Mesenchymal stem cell (in vitro differentiated cells and primary cell): Measurements from ENCODE around the gene BCL2A1.

ENCODE experiments used
- DNase-seq: peaks from one replicate; pipeline ENCODE4 v3.0.0-alpha.2; 2013
- H2AFZ ChIP-seq: one replicate; pipeline ENCODE4 v1.6.1; 2013; ENCODE audit warnings: low read depth, mild to moderate bottlenecking, control low read depth, inconsistent platforms, low read length, moderate library complexity
- H2AK5ac ChIP-seq: 2 replicates; pipeline ENCODE4 v1.6.1; 2013; ENCODE audit warnings: low read length, moderate library complexity, mild to moderate bottlenecking, inconsistent platforms; ENCODE audit not compliant: severe bottlenecking
- H2BK120ac ChIP-seq: one replicate; pipeline ENCODE4 v1.6.1; 2013; ENCODE audit warnings: low read depth, mild to moderate bottlenecking, inconsistent platforms, low read length, moderate library complexity
- H2BK12ac ChIP-seq, 2 experiments: one replicate each; pipeline ENCODE4 v1.6.1; 2013; ENCODE audit warnings: inconsistent platforms in 2 of 2, low read length in 2 of 2, mild to moderate bottlenecking in 2 of 2, moderate library complexity in 2 of 2, control low read depth in 1 of 2
- H2BK15ac ChIP-seq: one replicate; pipeline ENCODE4 v1.6.1; 2013; ENCODE audit warnings: mild to moderate bottlenecking, low read depth, inconsistent platforms; ENCODE audit not compliant: poor library complexity, severe bottlenecking
- H2BK5ac ChIP-seq: 2 replicates; pipeline ENCODE4 v1.6.1; 2013; ENCODE audit warnings: low read depth, mild to moderate bottlenecking, low read length, control low read depth, inconsistent platforms; ENCODE audit not compliant: poor library complexity, severe bottlenecking
- H3K14ac ChIP-seq, 2 experiments: one replicate each; pipeline ENCODE4 v1.6.1; 2013; ENCODE audit warnings: inconsistent platforms in 2 of 2, low read length in 2 of 2, control low read depth in 1 of 2, mild to moderate bottlenecking in 1 of 2, moderate library complexity in 1 of 2
- H3K18ac ChIP-seq, 2 experiments: one replicate each; pipeline ENCODE4 v1.6.1; 2013; ENCODE audit warnings: inconsistent platforms in 2 of 2, low read length in 2 of 2, control low read depth in 1 of 2, low read depth in 1 of 2, mild to moderate bottlenecking in 1 of 2
- H3K23ac ChIP-seq, 2 experiments: one replicate each; pipeline ENCODE4 v1.6.1; 2013; ENCODE audit warnings: inconsistent platforms in 2 of 2, low read length in 2 of 2, mild to moderate bottlenecking in 2 of 2, moderate library complexity in 2 of 2, control low read depth in 1 of 2
- H3K27ac ChIP-seq: 2 replicates; pipeline ENCODE4 v1.5.1; 2013; ENCODE audit warnings: mild to moderate bottlenecking, moderate library complexity, low read length, control low read depth, inconsistent platforms; ENCODE audit not compliant: poor library complexity, severe bottlenecking
- H3K27me3 ChIP-seq, 2 experiments: 2 replicates each; pipeline versions ENCODE4 v1.6.1 to v1.7.0; 2013; ENCODE audit warnings: low read length in 2 of 2, mild to moderate bottlenecking in 2 of 2, moderate library complexity in 2 of 2, control low read depth in 1 of 2, inconsistent platforms in 1 of 2; ENCODE audit not compliant: control insufficient read depth in 1 of 2, insufficient read depth in 1 of 2
- H3K36me3 ChIP-seq, 2 experiments: 2 replicates each; pipeline versions ENCODE4 v1.6.1 to v1.7.0; 2013; ENCODE audit warnings: low read length in 2 of 2, control low read depth in 1 of 2, inconsistent platforms in 1 of 2, low read depth in 1 of 2, mild to moderate bottlenecking in 1 of 2; ENCODE audit not compliant: insufficient read depth in 2 of 2, control insufficient read depth in 1 of 2
- H3K4ac ChIP-seq, 2 experiments: one replicate each; pipeline ENCODE4 v1.6.1; 2013; ENCODE audit warnings: inconsistent platforms in 2 of 2, low read length in 2 of 2, mild to moderate bottlenecking in 2 of 2, moderate library complexity in 2 of 2, control low read depth in 1 of 2, low read depth in 1 of 2
- H3K4me1 ChIP-seq: 2 replicates; pipeline ENCODE4 v1.6.1; 2013; ENCODE audit warnings: low read depth, low read length, control low read depth; ENCODE audit not compliant: control insufficient read depth, insufficient read depth
- H3K4me2 ChIP-seq: 2 replicates; pipeline ENCODE4 v1.6.1; 2013; ENCODE audit warnings: low read length, mild to moderate bottlenecking, inconsistent platforms; ENCODE audit not compliant: poor library complexity, severe bottlenecking
- H3K4me3 ChIP-seq, 2 experiments: 2 replicates each; pipeline versions ENCODE4 v1.5.1 to v1.7.0; 2013; ENCODE audit warnings: low read length in 2 of 2, mild to moderate bottlenecking in 2 of 2, control low read depth in 1 of 2, low read depth in 1 of 2; ENCODE audit not compliant: insufficient read depth in 1 of 2
- H3K79me1 ChIP-seq: replicated peaks from 2 replicates; pipeline ENCODE4 v1.6.1; 2013; ENCODE audit warnings: mild to moderate bottlenecking, control low read depth, low read length, inconsistent platforms; ENCODE audit not compliant: poor library complexity, severe bottlenecking
- H3K9ac ChIP-seq: 2 replicates; pipeline ENCODE4 v1.7.0; 2013; ENCODE audit warnings: mild to moderate bottlenecking, low read length, moderate library complexity
- H3K9me3 ChIP-seq: 2 replicates; pipeline ENCODE4 v1.7.0; 2013; ENCODE audit warnings: mild to moderate bottlenecking, low read length; ENCODE audit not compliant: control insufficient read depth
- H4K8ac ChIP-seq: one replicate; pipeline ENCODE4 v1.6.1; 2013; ENCODE audit warnings: inconsistent platforms, mild to moderate bottlenecking, low read length, moderate library complexity
- H4K91ac ChIP-seq: one replicate; pipeline ENCODE4 v1.6.1; 2013; ENCODE audit warnings: mild to moderate bottlenecking, low read length, inconsistent platforms
- WGBS: methylation state at CpG from one replicate; pipeline ENCODE4 v1.1.7; 2013; ENCODE audit warnings: mixed read lengths; 5-methylcytosine and 5-hydroxymethylcytosine counted together

BCL2A1 gene

DNA sequence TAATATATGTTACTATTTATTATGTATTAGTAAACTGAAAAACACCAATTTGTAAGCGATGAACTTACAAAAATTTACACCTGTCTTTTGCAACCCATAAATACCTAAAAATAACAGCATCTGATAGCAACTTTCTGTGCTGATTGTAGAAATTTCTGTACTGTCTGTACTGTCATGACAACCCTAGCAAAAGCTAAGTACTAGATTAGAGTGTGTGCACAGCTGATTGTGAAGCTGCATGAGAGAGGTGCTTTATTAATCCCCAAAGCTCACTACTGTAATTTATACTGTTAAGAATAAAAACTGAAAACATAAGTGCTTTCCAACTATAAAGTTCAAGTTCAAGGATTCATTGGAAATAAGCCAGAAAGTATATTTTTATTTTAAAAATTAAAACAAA, 815 bp downstream of the BCL2A1 start:
- Histone ChIP-seq H3K4me3 (peak overlapping the region in 1 of 2 experiments; percentile 77), H3K27ac (no peak overlapping the region), H2AK5ac (no peak overlapping the region), H3K27me3 (no peaks in the 10 kb centered on the region), H4K91ac (no peak overlapping the region), H3K9ac (peak overlapping the region; percentile 69), H2BK120ac (no peak overlapping the region), H3K4me1 (no peaks in the 10 kb centered on the region), H2BK15ac (no peak overlapping the region), H3K79me1 (no peaks in the 10 kb centered on the region), H2BK5ac (no peak overlapping the region), H3K4me2 (no peak overlapping the region), H3K9me3 (no peaks in the 10 kb centered on the region), H4K8ac (no peak overlapping the region), H3K14ac (no peak overlapping the region), H3K18ac (no peak overlapping the region), H3K23ac (no peak overlapping the region), H2BK12ac (no peak overlapping the region), H2AFZ (no peak overlapping the region), H3K36me3 (no peaks in the 10 kb centered on the region), H3K4ac (no peak overlapping the region)
- DNase-seq: no peak
- WGBS: no CpG with 5 or more reads among the region's 1 CpG

DNA sequence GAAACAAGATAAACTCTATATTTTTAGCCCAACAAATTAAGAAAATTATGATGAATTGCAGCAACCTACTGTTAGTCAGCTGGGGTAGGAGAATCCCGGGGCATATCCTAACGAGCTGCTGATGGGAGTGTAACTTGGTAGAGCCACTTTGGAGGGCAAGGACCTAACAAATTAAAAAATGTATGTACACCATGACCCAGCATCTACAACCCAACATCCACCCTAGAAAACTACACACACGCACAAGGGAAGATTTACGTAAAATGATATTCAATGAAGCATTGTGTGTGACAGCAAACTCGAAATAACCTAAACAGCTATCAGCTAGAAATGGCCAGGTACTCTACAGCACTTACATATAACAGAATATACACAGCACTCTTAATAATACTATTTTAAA, 1.9 kb downstream of the BCL2A1 start:
- no peaks in the 10 kb centered on the region for H3K27me3 ChIP-seq

DNA sequence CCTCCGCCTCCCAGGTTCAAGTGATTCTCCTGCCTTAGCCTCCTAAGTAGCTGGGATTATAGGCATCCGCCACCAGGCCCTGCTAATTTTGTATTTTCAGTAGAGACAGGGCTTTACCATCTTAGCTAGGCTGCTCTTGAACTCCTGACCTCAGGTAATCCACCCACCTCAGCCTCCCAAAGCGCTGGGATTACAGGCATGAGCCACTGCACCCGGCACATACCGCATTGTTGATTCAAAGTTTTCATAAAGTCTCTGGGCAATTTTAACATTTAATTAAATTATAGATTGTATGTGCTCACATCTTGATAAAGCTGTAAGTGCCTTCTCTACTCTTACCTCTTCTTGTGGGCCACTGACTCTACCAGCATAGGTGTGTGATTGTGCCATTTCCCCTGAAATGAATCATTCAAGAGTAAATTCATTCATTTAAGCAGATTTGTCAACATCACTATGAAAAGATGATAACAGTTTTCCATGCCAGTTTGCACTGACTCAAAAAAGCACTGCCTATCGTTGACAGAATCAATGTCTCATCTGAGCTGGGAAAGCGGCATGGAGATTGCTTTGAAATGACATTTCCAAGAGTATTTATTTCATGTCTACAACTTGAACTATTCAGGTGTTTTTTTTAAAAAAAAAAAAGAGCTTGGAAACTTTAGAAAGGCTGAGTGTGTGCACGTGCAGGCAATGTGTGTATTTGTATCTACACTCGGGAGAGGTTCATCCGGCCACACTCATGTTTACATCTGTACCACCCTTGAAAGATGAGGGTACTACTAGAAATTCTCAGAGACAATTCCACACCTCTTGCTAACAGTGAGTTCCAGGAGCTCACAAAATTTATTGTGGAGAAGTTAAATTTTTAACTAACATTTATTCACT, 3.5 kb downstream of the BCL2A1 start:
- Histone ChIP-seq H3K4me3 (no peak overlapping the region), H2BK120ac (no peak overlapping the region)

More for the DNA sequence above, 1.9 kb downstream of the BCL2A1 start:
- H3K27ac ChIP-seq: no peak overlapping the region
- H2BK120ac ChIP-seq: no peak overlapping the region
- no peaks in the 10 kb centered on the region for H3K79me1 ChIP-seq
- peak overlapping the region in 1 of 2 experiments; percentile 77 for H3K4me3 ChIP-seq
- no peak overlapping the region for H3K4me2 ChIP-seq
- no peak overlapping the region for H2AFZ ChIP-seq
- no peak for DNase-seq
- H2BK15ac ChIP-seq: no peak overlapping the region
- no peaks in the 10 kb centered on the region for H3K9me3 ChIP-seq
- WGBS: 56% methylated on average over 2 of the region's 5 CpGs
- H3K4ac ChIP-seq: no peak overlapping the region
- H2BK5ac ChIP-seq: no peak overlapping the region
- H3K18ac ChIP-seq: no peak overlapping the region
- no peak overlapping the region for H2AK5ac ChIP-seq
- H3K36me3 ChIP-seq: no peaks in the 10 kb centered on the region
- H3K14ac ChIP-seq: no peak overlapping the region
- H2BK12ac ChIP-seq: no peak overlapping the region
- no peaks in the 10 kb centered on the region for H3K4me1 ChIP-seq
- no peak overlapping the region for H4K91ac ChIP-seq
- H4K8ac ChIP-seq: no peak overlapping the region
- H3K9ac ChIP-seq: peak overlapping the region; percentile 69
- H3K23ac ChIP-seq: no peak overlapping the region

DNA sequence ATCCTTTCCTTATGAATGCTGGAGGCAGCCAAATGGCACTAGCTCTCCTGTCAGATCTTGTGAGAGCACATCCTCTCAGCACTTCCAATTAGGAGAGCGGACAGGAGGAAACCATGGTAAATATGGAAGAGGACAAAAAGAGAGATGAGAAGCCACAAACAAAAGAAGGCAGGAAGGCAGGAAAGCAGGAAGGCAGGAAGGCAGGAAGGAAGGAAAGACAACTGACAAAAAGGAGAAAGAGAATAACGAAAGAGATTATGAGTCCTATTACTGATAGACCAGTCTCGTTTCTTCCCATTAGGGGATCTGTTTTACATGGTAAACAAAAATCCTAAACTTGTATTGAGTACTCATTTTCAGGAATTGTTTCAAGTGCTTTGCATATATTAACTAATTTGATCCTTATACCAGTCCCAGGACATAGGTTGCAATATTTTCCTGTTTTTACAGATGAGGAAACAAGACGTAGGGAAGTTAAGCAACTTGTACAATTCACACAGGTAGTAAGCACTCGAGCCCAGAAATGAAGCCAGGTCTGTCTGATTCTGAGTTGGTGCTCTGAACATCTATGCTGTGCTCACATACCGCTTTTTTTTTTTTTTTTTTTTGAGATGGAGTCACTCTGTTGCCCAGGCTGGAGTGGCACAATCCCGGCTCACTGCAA, 4.2 kb downstream of the BCL2A1 start:
- 96% methylated on average over 6 of the region's 7 CpGs for WGBS
- H3K27me3 ChIP-seq: no peaks in the 10 kb centered on the region
- no peak overlapping the region for H4K91ac ChIP-seq
- no peak overlapping the region for H3K4ac ChIP-seq
- H2BK5ac ChIP-seq: no peak overlapping the region
- H2BK15ac ChIP-seq: no peak overlapping the region
- no peak overlapping the region for H3K9ac ChIP-seq
- no peak for DNase-seq
- H3K79me1 ChIP-seq: no peaks in the 10 kb centered on the region
- no peak overlapping the region for H3K23ac ChIP-seq
- H3K4me3 ChIP-seq: no peak overlapping the region
- H2BK120ac ChIP-seq: no peak overlapping the region
- H3K14ac ChIP-seq: no peak overlapping the region
- H2AK5ac ChIP-seq: no peak overlapping the region
- no peak overlapping the region for H2AFZ ChIP-seq
- H3K9me3 ChIP-seq: no peaks in the 10 kb centered on the region
- no peak overlapping the region for H3K27ac ChIP-seq
- no peak overlapping the region for H4K8ac ChIP-seq
- no peaks in the 10 kb centered on the region for H3K4me1 ChIP-seq
- H2BK12ac ChIP-seq: no peak overlapping the region
- H3K4me2 ChIP-seq: no peak overlapping the region
- no peak overlapping the region for H3K18ac ChIP-seq
- H3K36me3 ChIP-seq: no peaks in the 10 kb centered on the region

More for the DNA sequence above, 3.5 kb downstream of the BCL2A1 start:
- Histone ChIP-seq H2BK12ac (no peak overlapping the region), H3K9ac (no peak overlapping the region), H2AFZ (no peak overlapping the region), H3K18ac (no peak overlapping the region), H4K8ac (no peak overlapping the region), H3K14ac (no peak overlapping the region), H3K4me2 (no peak overlapping the region), H3K27me3 (no peaks in the 10 kb centered on the region), H2AK5ac (no peak overlapping the region), H4K91ac (no peak overlapping the region), H3K36me3 (no peaks in the 10 kb centered on the region), H3K27ac (no peak overlapping the region), H3K4ac (no peak overlapping the region), H3K79me1 (no peaks in the 10 kb centered on the region), H2BK5ac (no peak overlapping the region), H3K9me3 (no peaks in the 10 kb centered on the region), H2BK15ac (no peak overlapping the region), H3K23ac (no peak overlapping the region), H3K4me1 (no peaks in the 10 kb centered on the region)
- WGBS: 77% methylated on average over 5 of the region's 10 CpGs
- DNase-seq: no peak
